HUDEP-2 (cell line): Measurements from ENCODE around the gene NCAPG.

Source experiments
- DNase-seq, 76 experiments: peaks; one replicate each; lab custom pipeline; 2025; ENCODE audit not compliant: unreplicated experiment in 76 of 76; lab: John Stamatoyannopoulos, UW

Gene NCAPG, protein sequence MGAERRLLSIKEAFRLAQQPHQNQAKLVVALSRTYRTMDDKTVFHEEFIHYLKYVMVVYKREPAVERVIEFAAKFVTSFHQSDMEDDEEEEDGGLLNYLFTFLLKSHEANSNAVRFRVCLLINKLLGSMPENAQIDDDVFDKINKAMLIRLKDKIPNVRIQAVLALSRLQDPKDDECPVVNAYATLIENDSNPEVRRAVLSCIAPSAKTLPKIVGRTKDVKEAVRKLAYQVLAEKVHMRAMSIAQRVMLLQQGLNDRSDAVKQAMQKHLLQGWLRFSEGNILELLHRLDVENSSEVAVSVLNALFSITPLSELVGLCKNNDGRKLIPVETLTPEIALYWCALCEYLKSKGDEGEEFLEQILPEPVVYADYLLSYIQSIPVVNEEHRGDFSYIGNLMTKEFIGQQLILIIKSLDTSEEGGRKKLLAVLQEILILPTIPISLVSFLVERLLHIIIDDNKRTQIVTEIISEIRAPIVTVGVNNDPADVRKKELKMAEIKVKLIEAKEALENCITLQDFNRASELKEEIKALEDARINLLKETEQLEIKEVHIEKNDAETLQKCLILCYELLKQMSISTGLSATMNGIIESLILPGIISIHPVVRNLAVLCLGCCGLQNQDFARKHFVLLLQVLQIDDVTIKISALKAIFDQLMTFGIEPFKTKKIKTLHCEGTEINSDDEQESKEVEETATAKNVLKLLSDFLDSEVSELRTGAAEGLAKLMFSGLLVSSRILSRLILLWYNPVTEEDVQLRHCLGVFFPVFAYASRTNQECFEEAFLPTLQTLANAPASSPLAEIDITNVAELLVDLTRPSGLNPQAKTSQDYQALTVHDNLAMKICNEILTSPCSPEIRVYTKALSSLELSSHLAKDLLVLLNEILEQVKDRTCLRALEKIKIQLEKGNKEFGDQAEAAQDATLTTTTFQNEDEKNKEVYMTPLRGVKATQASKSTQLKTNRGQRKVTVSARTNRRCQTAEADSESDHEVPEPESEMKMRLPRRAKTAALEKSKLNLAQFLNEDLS

DNA sequence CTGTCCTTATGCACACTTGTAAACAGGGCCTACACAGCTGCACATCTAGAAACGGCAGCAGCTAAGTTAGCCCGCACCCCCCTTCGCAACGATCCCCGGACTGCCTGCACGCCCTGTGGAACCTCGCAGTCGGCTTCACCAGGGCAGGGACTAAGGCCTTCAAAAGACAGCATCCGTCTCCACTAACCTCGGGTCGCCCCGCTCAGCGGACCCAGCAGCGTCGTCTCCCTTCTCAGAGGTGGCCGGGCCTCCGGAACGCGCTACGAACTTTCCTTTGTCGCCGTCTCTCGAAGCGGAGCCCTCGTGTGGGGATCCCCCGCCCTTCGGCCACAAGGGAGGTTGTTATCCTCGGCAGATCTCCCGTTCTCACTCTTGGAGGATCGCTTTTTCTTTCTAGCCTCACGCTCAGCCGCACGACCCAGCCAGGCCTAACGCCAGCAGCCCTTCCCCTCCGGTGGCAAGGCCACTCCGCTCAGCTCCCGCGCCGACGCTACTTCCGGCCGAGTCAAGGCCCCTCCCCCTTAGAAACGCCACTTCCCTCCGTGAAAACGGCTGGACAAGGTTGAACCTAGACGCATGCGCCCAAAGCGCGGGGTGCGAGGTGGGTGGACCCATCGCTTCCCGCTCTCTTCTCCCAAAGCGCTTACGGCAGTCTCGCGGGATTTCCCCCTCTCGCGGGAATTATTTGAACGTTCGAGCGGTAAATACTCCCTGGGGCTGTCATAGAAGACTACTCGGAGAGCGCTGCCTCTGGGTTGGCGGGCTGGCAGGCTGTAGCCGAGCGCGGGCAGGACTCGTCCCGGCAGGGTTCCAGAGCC, at the start of gene NCAPG, which contains the start of gene DCAF16:
TSS of gene NCAPG (plus strand) at position 720 of the 818 bp plus-strand sequence. CDS start 99 bp downstream, outside the sequence.
TSS of gene DCAF16 (minus strand) at position 498 of the 818 bp plus-strand sequence. CDS start 6,616 bp downstream, outside the sequence.
- peak; percentile 53 to 99 (median 97) for DNase-seq

DNA sequence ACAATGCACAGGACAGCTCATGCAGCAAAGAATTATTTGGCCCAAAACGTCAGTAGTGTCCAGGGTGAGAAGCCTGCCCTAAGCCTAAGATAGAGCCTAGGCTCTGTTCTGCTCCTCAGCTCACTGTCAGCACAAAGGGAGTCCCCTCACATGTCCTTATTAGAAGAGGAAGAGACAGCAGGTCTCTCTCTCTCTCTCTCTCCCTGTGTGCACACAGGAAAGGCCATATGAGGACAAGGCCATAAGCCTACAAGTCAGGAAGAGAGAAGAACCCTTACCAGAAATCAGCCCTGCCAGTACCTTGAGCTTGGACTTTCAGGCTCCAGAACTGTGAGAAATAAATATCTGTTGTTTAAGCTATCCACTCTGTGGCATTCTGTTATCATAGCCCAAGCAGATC, 49.7 kb upstream of the NCAPG start:
- no peak for DNase-seq

- DNase-seq: peak in 12 of 76 experiments; percentile 0 to 22 (median 5)
Observed at GRCh38 chr4:17762726-17763125, 48.1 kb upstream of the NCAPG start.

GRCh38 chr4:17763416-17763815, 47.4 kb upstream of the NCAPG start:
- no peak for DNase-seq

GRCh38 chr4:17763931-17764330, 46.8 kb upstream of the NCAPG start:
- no peak for DNase-seq

DNA sequence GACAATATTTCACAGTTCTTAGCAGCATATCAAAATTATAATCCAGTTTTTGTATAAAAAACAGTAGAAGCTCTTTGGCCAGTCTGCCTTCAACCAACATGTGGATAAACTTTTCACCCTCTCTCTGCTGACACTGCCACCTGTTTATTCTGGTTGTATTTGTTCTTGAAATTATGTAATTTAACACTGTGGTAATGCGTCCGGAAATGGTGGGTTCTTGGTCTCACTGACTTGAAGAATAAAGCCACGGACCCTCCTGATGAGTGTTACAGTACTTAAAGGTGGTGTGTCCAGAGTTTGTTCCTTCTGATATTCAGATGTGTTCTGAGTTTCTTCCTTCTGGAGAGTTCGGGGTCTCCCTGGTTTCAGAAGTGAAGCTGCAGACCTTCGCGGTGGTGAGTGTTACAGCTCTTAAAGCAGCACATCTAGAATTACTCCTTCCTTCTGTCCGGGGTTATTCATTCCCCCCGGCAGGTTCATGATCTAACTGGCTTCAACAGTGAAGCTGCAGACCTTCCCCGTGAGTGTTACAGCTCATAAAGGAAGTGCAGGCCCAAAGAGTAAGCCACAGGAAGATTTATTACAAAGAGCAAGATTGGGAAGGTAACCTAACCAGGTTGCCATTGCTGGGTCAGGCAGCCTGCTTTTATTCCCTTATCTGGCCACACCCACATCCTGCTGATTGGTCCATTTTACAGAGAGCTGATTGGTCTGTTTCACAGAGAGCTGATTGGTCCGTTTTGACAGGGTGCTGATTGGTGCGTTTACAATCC, 45.1 kb upstream of the NCAPG start:
- DNase-seq: no peak

DNA sequence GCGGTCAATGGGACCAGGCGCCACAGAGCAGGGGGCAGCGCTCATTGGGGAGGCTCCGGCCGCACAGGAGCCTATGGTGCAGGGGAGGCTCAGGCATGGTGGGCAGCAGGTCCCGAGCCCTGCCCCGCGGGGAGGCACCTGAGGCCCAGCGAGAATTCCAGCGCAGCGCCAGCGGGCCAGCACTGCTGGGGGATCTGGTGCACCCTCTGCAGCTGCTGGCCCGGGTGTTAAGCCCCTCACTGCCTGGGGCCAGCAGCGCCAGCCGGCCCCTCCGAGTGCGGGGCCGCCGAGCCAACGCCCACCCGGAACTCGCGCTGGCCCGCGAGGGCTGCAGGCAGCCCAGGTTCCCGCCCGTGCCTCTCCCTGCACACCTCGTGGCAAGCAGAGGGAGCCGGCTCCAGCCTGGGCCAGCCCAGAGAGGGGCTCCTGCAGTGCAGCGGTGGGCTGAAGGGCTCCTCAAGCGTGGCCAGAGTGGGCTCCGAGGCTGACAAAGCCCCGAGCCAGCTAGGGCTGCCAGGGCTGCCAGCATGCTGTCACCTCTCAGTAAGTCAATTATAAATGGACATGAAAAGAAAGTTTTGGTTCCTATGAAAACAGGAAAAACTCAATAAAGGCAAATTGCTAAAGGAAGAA, 43.8 kb upstream of the NCAPG start:
- no peak for DNase-seq

- DNase-seq: no peak
Observed at GRCh38 chr4:17769406-17770174, 41.2 kb upstream of the NCAPG start.

GRCh38 chr4:17770845-17771244, 39.9 kb upstream of the NCAPG start:
- no peak for DNase-seq

DNA sequence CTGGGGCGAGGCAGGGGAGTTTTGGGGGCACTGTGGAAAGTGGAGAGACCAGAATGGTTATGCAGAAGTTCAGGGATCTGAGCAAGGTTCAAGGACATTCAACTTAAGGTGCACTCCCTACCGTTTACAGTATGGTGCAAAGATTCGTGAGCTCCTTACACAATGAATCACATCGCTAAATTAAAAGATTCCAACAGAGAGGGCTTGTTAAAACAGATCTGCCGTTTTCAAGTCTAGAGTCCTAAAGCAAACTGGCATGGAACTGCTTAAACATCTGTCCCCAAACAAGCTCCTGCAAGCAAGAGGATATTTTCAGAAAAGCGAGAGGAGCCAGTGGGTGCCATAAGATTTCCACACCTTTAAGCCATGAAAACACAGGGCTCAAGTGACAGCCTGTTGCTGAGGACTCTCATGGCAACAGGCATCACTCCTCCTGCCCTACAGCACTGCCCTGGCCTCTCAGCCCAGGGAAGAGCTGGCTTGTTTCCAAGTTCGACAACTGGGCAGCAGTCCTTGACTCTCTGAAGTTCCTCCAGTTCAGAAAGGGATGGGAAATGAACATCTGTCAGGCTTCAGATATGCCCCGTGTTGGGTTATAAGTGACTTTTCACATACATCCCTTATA, 39.4 kb upstream of the NCAPG start:
- DNase-seq: no peak

DNA sequence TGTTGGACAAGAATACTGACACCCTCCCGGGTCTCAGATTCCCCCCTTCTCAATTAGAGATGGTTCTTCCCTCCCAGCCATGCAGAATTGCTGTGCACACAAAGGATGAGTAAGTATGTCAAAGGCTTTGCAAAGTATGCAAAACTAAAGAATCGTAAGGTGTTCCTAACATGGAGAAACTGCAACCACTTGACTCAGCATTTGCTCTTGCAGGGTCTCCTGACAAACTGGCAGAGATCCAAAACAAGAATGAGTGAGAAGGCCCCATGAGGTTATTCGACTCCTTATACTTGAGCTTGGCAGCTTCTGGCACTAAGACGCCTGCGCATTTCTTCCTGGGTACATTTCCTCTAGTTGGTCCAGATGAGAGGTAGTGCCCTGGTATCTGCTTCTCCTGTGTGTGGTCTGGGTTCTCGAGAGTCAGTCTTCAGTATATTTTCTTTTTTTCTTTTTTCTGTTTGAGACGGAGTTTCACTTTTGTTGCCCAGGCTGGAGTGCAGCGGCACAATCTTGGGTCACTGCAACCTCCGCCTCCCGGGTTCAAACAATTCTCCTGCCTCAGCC, 37.6 kb upstream of the NCAPG start:
- DNase-seq: no peak

DNA sequence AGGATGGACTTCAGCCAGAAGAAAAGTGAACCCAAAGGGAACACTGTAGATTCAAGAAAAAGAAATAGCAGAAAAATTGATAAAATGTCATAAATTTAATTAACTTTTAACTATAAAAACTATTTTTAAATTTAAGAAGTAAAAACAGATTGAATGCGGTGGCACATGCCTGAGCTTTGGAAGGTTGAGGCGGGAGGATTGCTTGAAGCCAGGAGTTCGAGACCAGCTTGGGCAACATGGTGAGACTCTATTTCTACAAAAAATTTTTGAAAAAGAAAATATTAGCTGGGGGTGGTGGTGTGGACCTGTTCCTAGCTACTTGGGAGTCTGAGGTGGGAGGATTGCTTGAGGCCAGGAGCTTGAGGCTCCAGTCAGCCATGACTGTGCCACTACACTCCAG, 32.3 kb upstream of the NCAPG start:
- no peak for DNase-seq

- DNase-seq: peak in 3 of 76 experiments; percentile 13 to 36 (median 28)
Observed at GRCh38 chr4:17780501-17781299, 30.1 kb upstream of the NCAPG start.

- peak in 14 of 76 experiments; percentile 2 to 36 (median 14) for DNase-seq
Observed at GRCh38 chr4:17781300-17782287, 29.2 kb upstream of the NCAPG start, which contains the start of gene FAM184B. Gene FAM184B, minus strand, starts transcription at chr4:17781621. Its CDS starts 322 bp downstream, at chr4:17781299.

GRCh38 chr4:17785858-17786257, 24.9 kb upstream of the NCAPG start:
- DNase-seq: no peak
